Panc1 (cell line): Measurements from ENCODE around the gene TMEM204. TPM values are rescaled to one million over a fixed set of nuclear protein-coding genes. Genes with fewer than 3 reads are reported as not detected.

Source experiments
- ATAC-seq: fragments of 200-7000 bp; cut with Tn5 transposase; 2 replicates; pipeline ENCODE4 v1.9.1; 2020; ENCODE audit warnings: mild to moderate bottlenecking, moderate library complexity
- BruUV-seq: library from RNA; stranded (reverse); fragments of 400-500 nt; replicated peaks from 2 replicates; lab custom pipeline; 2021; lab: Mats Ljungman, UMichigan
- CTCF ChIA-PET: fragments of 300-600 bp; sonication (Branson Sonifier 250); formaldehyde crosslinking; loops from one replicate; lab custom pipeline; 2022; ENCODE audit warnings: antibody characterized with exemption; lab: Charles Lee
- POLR2A ChIA-PET: fragments of 300-600 bp; sonication (Branson Sonifier 250); formaldehyde crosslinking; loops from one replicate; lab custom pipeline; 2022; ENCODE audit warnings: antibody characterized with exemption; lab: Charles Lee
- DNase-seq: peaks from one replicate; pipeline ENCODE4 v3.0.0-alpha.2; 2010; ENCODE audit warnings: low read depth, low spot score
- H3K27ac ChIP-seq: 2 replicates; pipeline ENCODE4 v1.5.1; 2011; ENCODE audit warnings: mild to moderate bottlenecking, low read length, inconsistent platforms
- H3K27me3 ChIP-seq: fragments of 200-500 bp; sonication (Bioruptor generic); 2 replicates; pipeline ENCODE4 v1.6.0; 2014; ENCODE audit warnings: low read length, inconsistent platforms; ENCODE audit not compliant: control insufficient read depth, insufficient read depth
- H3K36me3 ChIP-seq: fragments of 200-500 bp; sonication (Bioruptor generic); 2 replicates; pipeline ENCODE4 v1.5.1; 2014; ENCODE audit warnings: inconsistent platforms, mild to moderate bottlenecking, low read length, moderate library complexity; ENCODE audit not compliant: control insufficient read depth, insufficient read depth
- H3K4me1 ChIP-seq: 2 replicates; pipeline ENCODE4 v1.5.1; 2011; ENCODE audit warnings: inconsistent platforms, mild to moderate bottlenecking, low read length, moderate library complexity; ENCODE audit not compliant: control insufficient read depth, insufficient read depth
- H3K4me3 ChIP-seq, 2 experiments: 2 replicates each; pipeline ENCODE4 v1.5.1; 2011 to 2012; ENCODE audit warnings: low read depth in 2 of 2, low read length in 2 of 2, mild to moderate bottlenecking in 2 of 2, inconsistent platforms in 1 of 2, moderate library complexity in 1 of 2
- H3K9me3 ChIP-seq: fragments of 200-500 bp; sonication (Bioruptor generic); 2 replicates; pipeline ENCODE4 v1.5.1; 2014; ENCODE audit warnings: low read depth, mild to moderate bottlenecking, inconsistent platforms, low read length, moderate library complexity; ENCODE audit not compliant: control insufficient read depth, insufficient read depth
- CTCF ChIP-seq: fragments of 450-650 bp; IDR thresholded peaks from 2 replicates; pipeline ENCODE4 v1.5.1; 2017; ENCODE audit warnings: mild to moderate bottlenecking
- POLR2AphosphoS5 ChIP-seq: IDR thresholded peaks from 2 replicates; pipeline ENCODE4 v1.6.1; 2012; ENCODE audit warnings: mild to moderate bottlenecking, low read depth, low read length, moderate library complexity
- REST ChIP-seq, 2 experiments: IDR thresholded peaks; 2 replicates each; pipeline ENCODE4 v1.6.1; 2011 to 2012; ENCODE audit warnings: low read depth in 2 of 2, control low read depth in 1 of 2, low read length in 1 of 2, mild to moderate bottlenecking in 1 of 2, moderate library complexity in 1 of 2; ENCODE audit not compliant: insufficient read depth in 1 of 2
- SIN3A ChIP-seq: IDR thresholded peaks from 2 replicates; pipeline ENCODE4 v1.6.1; 2012; ENCODE audit warnings: low read depth, mild to moderate bottlenecking, low read length, moderate library complexity, borderline replicate concordance; ENCODE audit not compliant: insufficient read depth
- TCF7L2 ChIP-seq: IDR thresholded peaks from 2 replicates; pipeline ENCODE4 v1.6.1; 2011; ENCODE audit warnings: mild to moderate bottlenecking, low read depth, low read length, inconsistent platforms
- in situ Hi-C: cut with HindIII; loops from 2 replicates; pipeline ENCODE4 v1.10.0; 2016; ENCODE audit warnings: low sequenced_read_pairs, low pct_unique_long_range_greater_than_20kb
- intact Hi-C: fragments of 100-400 bp; cut with micrococcal nuclease; formaldehyde crosslinking; loops from one replicate; pipeline ENCODE4 v1.10.0; 2022; ENCODE audit not compliant: unreplicated experiment
- total RNA-seq: library from RNA; stranded (reverse); gene quantifications from one replicate; pipeline ENCODE4 v1.2.1, GENCODE V29; 2021; ENCODE audit not compliant: unreplicated experiment

The TMEM204 gene
- total RNA-seq, 1 experiment from 2014 or later: 0.13 TPM

- CTCF ChIA-PET: no interaction called here
- Histone ChIP-seq H3K36me3 (no peaks in the 10 kb centered on the region), H3K27ac (no peak overlapping the region), H3K27me3 (no peaks in the 10 kb centered on the region), H3K9me3 (no peaks in the 10 kb centered on the region), H3K4me1 (no peaks in the 10 kb centered on the region), H3K4me3 (no peak overlapping the region)
- in situ Hi-C loops: no loop called here
- BruUV-seq: no TSS peak
- ATAC-seq: no peak
- intact Hi-C loops: no loop called here
- TF ChIP-seq CTCF (no peak), SIN3A (no peak), TCF7L2 (peak; percentile 75; the same call in 1 of the 2 replicates)
- DNase-seq: no peak
- POLR2A ChIA-PET: no interaction called here
Observed at GRCh38 chr16:1535391-1536291, 2.2 kb downstream of the TMEM204 start.

- ChIA-PET CTCF (no interaction called here), POLR2A (interaction anchor here (0.6 kb wide), 1 partner anchor 75 kb away, joined by 7 read pairs; no protein-coding TSS in a partner anchor)
- DNase-seq (no peak), ATAC-seq (no peak)
- in situ Hi-C loops: no loop called here
- Histone ChIP-seq H3K4me1 (no peaks in the 10 kb centered on the region), H3K27ac (no peak overlapping the region), H3K36me3 (no peaks in the 10 kb centered on the region), H3K9me3 (no peaks in the 10 kb centered on the region), H3K27me3 (no peaks in the 10 kb centered on the region), H3K4me3 (no peak overlapping the region)
- TF ChIP-seq CTCF (no peak), TCF7L2 (no peak), POLR2AphosphoS5 (no peak), REST (IDR thresholded peaks at IDR 0.05; ENCODE audit: insufficient read depth in 1 of 2, low read depth in 2 of 2, low read length in 1 of 2) (no peak), SIN3A (no peak)
- no TSS peak for BruUV-seq
- intact Hi-C loops: no loop called here
Observed at GRCh38 chr16:1536601-1537000, 3.1 kb downstream of the TMEM204 start.
